ENCODE measurements around the gene PAK2. TPM values are rescaled to one million over a fixed set of nuclear protein-coding genes. Genes with fewer than 3 reads are reported as not detected.

Gene PAK2
- total and polyA plus RNA-seq, 8 donors, result 7.5 to 36.2 (median 18.5) TPM

GRCh38 chr3:196792771-196793170 is 53.1 kb downstream of the PAK2 start:
- peak in 2 of 4 donors; percentile 60 to 69 for ATAC-seq
- H3K27ac ChIP-seq, result peak overlapping the region in 2 of 4 donors; percentile 33 to 54
- no peak for DNase-seq
- H3K36me3 ChIP-seq, result no peaks in the 10 kb centered on the region
- peaks cover 0 to 9% (median 0%) of the 10 kb centered on the region in 3 donors for H3K4me1 ChIP-seq
- FAIRE-seq, result no peak
- H3K27me3 ChIP-seq, result no peaks in the 10 kb centered on the region
- H3K4me3 ChIP-seq, result no peak overlapping the region
- intact Hi-C loops (cut with DNase I), result no loop called here
- TF ChIP-seq, protein P1, sequence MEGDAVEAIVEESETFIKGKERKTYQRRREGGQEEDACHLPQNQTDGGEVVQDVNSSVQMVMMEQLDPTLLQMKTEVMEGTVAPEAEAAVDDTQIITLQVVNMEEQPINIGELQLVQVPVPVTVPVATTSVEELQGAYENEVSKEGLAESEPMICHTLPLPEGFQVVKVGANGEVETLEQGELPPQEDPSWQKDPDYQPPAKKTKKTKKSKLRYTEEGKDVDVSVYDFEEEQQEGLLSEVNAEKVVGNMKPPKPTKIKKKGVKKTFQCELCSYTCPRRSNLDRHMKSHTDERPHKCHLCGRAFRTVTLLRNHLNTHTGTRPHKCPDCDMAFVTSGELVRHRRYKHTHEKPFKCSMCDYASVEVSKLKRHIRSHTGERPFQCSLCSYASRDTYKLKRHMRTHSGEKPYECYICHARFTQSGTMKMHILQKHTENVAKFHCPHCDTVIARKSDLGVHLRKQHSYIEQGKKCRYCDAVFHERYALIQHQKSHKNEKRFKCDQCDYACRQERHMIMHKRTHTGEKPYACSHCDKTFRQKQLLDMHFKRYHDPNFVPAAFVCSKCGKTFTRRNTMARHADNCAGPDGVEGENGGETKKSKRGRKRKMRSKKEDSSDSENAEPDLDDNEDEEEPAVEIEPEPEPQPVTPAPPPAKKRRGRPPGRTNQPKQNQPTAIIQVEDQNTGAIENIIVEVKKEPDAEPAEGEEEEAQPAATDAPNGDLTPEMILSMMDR (IDR thresholded peaks at IDR 0.05), result no peak
- H3K9me3 ChIP-seq, result no peaks in the 10 kb centered on the region
- 74 to 75% methylated on average over 5 of the region's 5 CpGs for WGBS, 2 donors

- H3K27me3 ChIP-seq, result no peaks in the 10 kb centered on the region
- WGBS, 2 donors, result 47 to 61% methylated on average over 1 of the region's 1 CpG
- DNase-seq (peak in 1 of 6 donors; percentile 19), FAIRE-seq (no peak), ATAC-seq (peak; percentile 50 to 89 (median 74))
- peaks cover 0 to 9% (median 0%) of the 10 kb centered on the region in 3 donors for H3K4me1 ChIP-seq
- no peaks in the 10 kb centered on the region for H3K9me3 ChIP-seq
- intact Hi-C loops (cut with DNase I), result no loop called here
- H3K36me3 ChIP-seq, result no peaks in the 10 kb centered on the region
- H3K4me3 ChIP-seq, result no peak overlapping the region
- TF ChIP-seq, protein P1 (IDR thresholded peaks at IDR 0.05), result no peak
- peak overlapping the region in 2 of 4 donors; percentile 33 to 54 for H3K27ac ChIP-seq
Measured at GRCh38 chr3:196793246-196793645, 53.6 kb downstream of the PAK2 start.

- TF ChIP-seq, protein P1 (IDR thresholded peaks at IDR 0.05), result no peak
- H3K4me3 ChIP-seq, result no peak overlapping the region
- H3K27ac ChIP-seq, result no peak overlapping the region
- DNase-seq, result no peak
- 98% methylated on average over 3 of the region's 3 CpGs for WGBS, 2 donors
- FAIRE-seq, result no peak
- H3K4me1 ChIP-seq, result peaks cover 0 to 9% (median 0%) of the 10 kb centered on the region in 3 donors
- no peaks in the 10 kb centered on the region for H3K9me3 ChIP-seq
- intact Hi-C loops (cut with DNase I), result no loop called here
- no peaks in the 10 kb centered on the region for H3K36me3 ChIP-seq
- no peak for ATAC-seq
- H3K27me3 ChIP-seq, result no peaks in the 10 kb centered on the region
Measured at GRCh38 chr3:196794467-196794866, 54.8 kb downstream of the PAK2 start.

DNA sequence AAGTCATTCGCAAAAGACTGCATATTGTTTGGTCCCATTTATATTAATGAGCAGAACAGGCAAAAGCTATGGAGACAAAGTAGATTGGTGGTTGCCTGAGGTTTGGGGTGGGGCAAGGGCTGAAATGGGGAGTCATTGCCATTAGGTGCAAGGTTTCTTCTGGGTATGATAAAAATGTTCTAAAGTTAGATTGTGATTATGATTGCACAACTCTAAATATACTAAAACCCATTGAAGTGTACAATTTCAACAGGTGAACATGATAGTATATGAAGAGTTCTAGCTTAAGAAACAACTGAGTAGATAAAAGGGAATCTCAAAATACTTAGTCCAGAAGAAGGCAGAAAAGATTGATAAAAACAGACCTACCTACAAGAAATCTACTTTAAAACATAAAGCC is 56.7 kb downstream of the PAK2 start:
- peaks cover 0 to 9% (median 0%) of the 10 kb centered on the region in 3 donors for H3K4me1 ChIP-seq
- intact Hi-C loops (cut with DNase I), result no loop called here
- 96 to 98% methylated on average over 1 of the region's 1 CpG for WGBS, 2 donors
- FAIRE-seq, result no peak
- ATAC-seq, result no peak
- no peaks in the 10 kb centered on the region for H3K36me3 ChIP-seq
- no peaks in the 10 kb centered on the region for H3K9me3 ChIP-seq
- no peaks in the 10 kb centered on the region for H3K27me3 ChIP-seq
- H3K27ac ChIP-seq, result no peak overlapping the region
- no peak for DNase-seq
- H3K4me3 ChIP-seq, result no peak overlapping the region
- TF ChIP-seq, protein P1 (IDR thresholded peaks at IDR 0.05), result no peak

DNA sequence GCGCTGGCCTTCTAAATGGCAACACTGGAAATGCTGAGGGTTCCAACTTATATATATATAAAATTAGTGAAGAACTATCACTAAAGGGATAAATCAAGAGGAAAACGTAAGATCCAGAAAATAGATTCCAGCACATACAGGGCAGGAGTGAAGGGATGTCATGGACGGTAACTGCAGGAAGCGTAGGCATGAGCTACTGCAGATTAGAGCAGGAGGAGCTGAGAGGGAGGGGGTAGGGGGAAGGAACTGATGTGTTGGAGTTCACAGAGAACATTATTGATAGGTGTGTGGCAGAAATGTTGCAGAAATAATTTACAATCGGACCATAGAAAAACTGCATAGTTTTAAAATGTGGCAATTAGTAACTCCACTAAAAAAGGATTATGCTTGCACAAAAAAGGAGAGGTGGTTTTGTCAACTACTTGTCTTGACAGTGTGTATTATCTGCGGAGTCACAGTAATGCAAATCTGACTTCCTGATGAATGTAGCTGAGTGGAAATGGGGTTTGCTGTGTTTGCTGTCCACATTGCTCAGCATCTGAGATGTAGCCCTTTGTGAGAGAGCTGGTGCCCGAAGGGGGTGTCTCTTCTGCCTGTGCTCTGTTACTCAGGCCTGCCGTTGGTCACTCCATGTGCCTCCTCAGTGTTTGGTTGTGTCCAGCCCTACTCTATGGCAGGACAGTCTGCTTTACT is 61.2 kb downstream of the PAK2 start:
- ATAC-seq, result no peak
- intact Hi-C loops (cut with DNase I), result no loop called here
- Histone ChIP-seq H3K27ac (no peak overlapping the region), H3K4me3 (no peak overlapping the region), H3K27me3 (no peaks in the 10 kb centered on the region), H3K36me3 (peaks cover 0 to 19% (median 0%) of the 10 kb centered on the region in 3 donors), H3K9me3 (no peaks in the 10 kb centered on the region), H3K4me1 (no peaks in the 10 kb centered on the region)
- FAIRE-seq, result no peak
- TF ChIP-seq, protein P1 (IDR thresholded peaks at IDR 0.05), result no peak
- WGBS, 2 donors, result 96% methylated on average over 8 of the region's 8 CpGs
- no peak for DNase-seq

Measured in pancreas (tissue), 10 donors.